OCI-LY7 (cell line): ENCODE data around the gene OR4D9. TPM values are rescaled to one million over a fixed set of nuclear protein-coding genes. Genes with fewer than 3 reads are reported as not detected.
"Not testable (repeated sequence)": the region's sequence is repeated elsewhere in the genome, so short reads cannot be mapped to it uniquely, and the experiment has no call there.

Experiments
- BruUV-seq: library from RNA; stranded (reverse); fragments of 400-500 nt; replicated peaks from 2 replicates; lab custom pipeline; 2021; lab: Mats Ljungman, UMichigan
- CTCF ChIA-PET: fragments of 300-600 bp; sonication (Branson Sonifier 250); formaldehyde crosslinking; loops from one replicate; lab custom pipeline; 2022; ENCODE audit warnings: antibody characterized with exemption; ENCODE audit not compliant: unreplicated experiment; lab: Charles Lee
- POLR2A ChIA-PET: fragments of 300-600 bp; sonication (Branson Sonifier 250); formaldehyde crosslinking; loops from one replicate; lab custom pipeline; 2022; ENCODE audit warnings: antibody characterized with exemption; lab: Charles Lee
- DNase-seq: peaks from one replicate; pipeline ENCODE4 v3.0.0-alpha.2; 2015; ENCODE audit warnings: low spot score
- H2AFZ ChIP-seq: fragments of 200-600 bp; sonication (generic), shearing (Covaris generic); 2 replicates; pipeline ENCODE4 v1.6.1; 2014; ENCODE audit warnings: mild to moderate bottlenecking, antibody characterized with exemption, low read length, moderate library complexity
- H3K27ac ChIP-seq: fragments of 200-600 bp; sonication (generic); 2 replicates; pipeline ENCODE4 v1.5.1; 2014; ENCODE audit warnings: mixed run types, low read depth, mild to moderate bottlenecking, moderate library complexity, low read length, inconsistent platforms; ENCODE audit not compliant: poor library complexity, severe bottlenecking
- H3K36me3 ChIP-seq: fragments of 200-600 bp; sonication (generic); 2 replicates; pipeline ENCODE4 v1.6.1; 2014; ENCODE audit warnings: mild to moderate bottlenecking, antibody characterized with exemption, low read length, moderate library complexity, mixed read lengths; ENCODE audit not compliant: insufficient read depth
- H3K4me1 ChIP-seq: fragments of 200-600 bp; sonication (generic); 2 replicates; pipeline ENCODE4 v1.5.1; 2014; ENCODE audit warnings: mild to moderate bottlenecking, low read length; ENCODE audit not compliant: insufficient read depth, poor library complexity, severe bottlenecking
- H3K4me2 ChIP-seq: fragments of 200-600 bp; sonication (generic); 2 replicates; pipeline ENCODE4 v1.6.1; 2014; ENCODE audit warnings: mild to moderate bottlenecking, low read length
- H3K4me3 ChIP-seq: fragments of 200-600 bp; sonication (generic); 2 replicates; pipeline ENCODE4 v1.5.1; 2014; ENCODE audit warnings: mild to moderate bottlenecking, low read depth, low read length; ENCODE audit not compliant: poor library complexity, severe bottlenecking
- H3K79me2 ChIP-seq: fragments of 200-600 bp; sonication (generic); 2 replicates; pipeline ENCODE4 v1.6.1; 2016; ENCODE audit warnings: low read depth, mild to moderate bottlenecking, low read length, moderate library complexity, mixed read lengths; ENCODE audit not compliant: insufficient read depth
- H3K9me2 ChIP-seq: fragments of 200-600 bp; sonication (generic); 2 replicates; pipeline ENCODE4 v1.6.1; 2016; ENCODE audit warnings: mild to moderate bottlenecking, low read length, mixed read lengths; ENCODE audit not compliant: insufficient read depth
- H3K9me3 ChIP-seq: fragments of 200-600 bp; sonication (generic); 2 replicates; pipeline ENCODE4 v1.6.1; 2014; ENCODE audit warnings: mild to moderate bottlenecking, mixed run types, low read length, mixed read lengths
- H4K20me1 ChIP-seq: fragments of 200-600 bp; sonication (generic); 2 replicates; pipeline ENCODE4 v1.6.1; 2014; ENCODE audit warnings: mild to moderate bottlenecking, antibody characterized with exemption, low read length, moderate library complexity, mixed read lengths; ENCODE audit not compliant: insufficient read depth
- CTCF ChIP-seq: fragments of 200-600 bp; sonication (generic); conservative IDR thresholded peaks from 2 replicates; pipeline ENCODE4 v1.5.1; 2014; ENCODE audit warnings: mild to moderate bottlenecking, antibody characterized with exemption, low read length, moderate library complexity, mixed read lengths
- EZH2phosphoT487 ChIP-seq: fragments of 200-600 bp; sonication (generic); IDR thresholded peaks from 2 replicates; pipeline ENCODE4 v1.6.1; 2018; ENCODE audit warnings: low read depth, borderline replicate concordance, mild to moderate bottlenecking, mixed run types, antibody characterized with exemption, low read length, moderate library complexity, mixed read lengths
- intact Hi-C: fragments of 100-400 bp; cut with micrococcal nuclease; formaldehyde crosslinking; loops from one replicate; pipeline ENCODE4 v1.10.0; 2022; ENCODE audit not compliant: unreplicated experiment
- total RNA-seq, 2 experiments: library from RNA; depleted of rRNA in 1 of 2; stranded (reverse); fragments of >200 nt in 1 of 2; shearing (Covaris generic) in 1 of 2; gene quantifications; 2 replicates each; pipeline ENCODE4 v1.2.3, GENCODE V29; 2014 to 2022

Gene OR4D9
- total RNA-seq, 2 experiments from 2014 or later = not detected

- H3K36me3 ChIP-seq = no peaks in the 10 kb centered on the region
- H3K4me1 ChIP-seq = no peaks in the 10 kb centered on the region
- H3K9me3 ChIP-seq = no peaks in the 10 kb centered on the region
- no peak for DNase-seq
- no peak overlapping the region for H3K4me3 ChIP-seq
- no TSS peak for BruUV-seq
- no peak overlapping the region for H3K4me2 ChIP-seq
- no peaks in the 10 kb centered on the region for H3K9me2 ChIP-seq
- H3K27ac ChIP-seq = no peak overlapping the region
- H3K79me2 ChIP-seq = no peaks in the 10 kb centered on the region
- ChIA-PET CTCF (no interaction called here), POLR2A (interaction anchor here (1.2 kb wide), 1 partner anchor 167 kb away, joined by 3 read pairs; the partner anchor contains the start of gene PATL1)
- H2AFZ ChIP-seq = no peak overlapping the region
- intact Hi-C loops = no loop called here
- no peaks in the 10 kb centered on the region for H4K20me1 ChIP-seq
- no peak for TF ChIP-seq CTCF
- no peak for TF ChIP-seq EZH2phosphoT487
Measured at GRCh38 chr11:59501931-59502330, 9.4 kb upstream of the OR4D9 start.

DNA sequence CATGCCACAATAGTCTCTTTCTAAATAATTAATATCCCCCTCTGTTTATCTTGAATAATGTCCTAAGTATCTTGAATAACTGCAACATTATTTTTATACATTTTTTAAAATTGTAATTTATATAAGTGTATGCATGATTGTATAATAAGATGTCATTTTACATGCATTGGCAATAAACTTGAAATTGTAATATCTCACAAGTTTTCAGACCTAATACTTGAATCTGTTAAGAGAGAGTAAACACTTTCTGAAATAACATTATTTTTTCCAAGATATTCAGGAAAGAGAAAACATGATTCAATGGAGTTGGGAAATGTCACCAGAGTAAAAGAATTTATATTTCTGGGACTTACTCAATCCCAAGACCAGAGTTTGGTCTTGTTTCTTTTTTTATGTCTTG is 8.1 kb upstream of the OR4D9 start, which contains the start of gene OR4D11:
Gene OR4D11 (plus strand): TSS at position 301 of the 400 bp plus-strand sequence. CDS start 0 bp downstream, at position 301.
- Histone ChIP-seq H3K4me1 (no peaks in the 10 kb centered on the region), H3K79me2 (no peaks in the 10 kb centered on the region), H3K36me3 (no peaks in the 10 kb centered on the region), H3K4me2 (no peak within 1 kb of the TSS), H3K27ac (no peak within 1 kb of the TSS), H4K20me1 (no peaks in the 10 kb centered on the region), H3K9me2 (no peaks in the 10 kb centered on the region), H2AFZ (no peak within 1 kb of the TSS), H3K9me3 (no peaks in the 10 kb centered on the region), H3K4me3 (no peak within 1 kb of the TSS)
- no peak for TF ChIP-seq CTCF
- TF ChIP-seq EZH2phosphoT487 = no peak
- no TSS peak for BruUV-seq
- DNase-seq = no peak
- CTCF ChIA-PET = no interaction called here
- intact Hi-C loops = no loop called here
- POLR2A ChIA-PET = interaction anchor here (0.6 kb wide), 1 partner anchor 166 kb away, joined by 3 read pairs; no protein-coding TSS in a partner anchor

DNA sequence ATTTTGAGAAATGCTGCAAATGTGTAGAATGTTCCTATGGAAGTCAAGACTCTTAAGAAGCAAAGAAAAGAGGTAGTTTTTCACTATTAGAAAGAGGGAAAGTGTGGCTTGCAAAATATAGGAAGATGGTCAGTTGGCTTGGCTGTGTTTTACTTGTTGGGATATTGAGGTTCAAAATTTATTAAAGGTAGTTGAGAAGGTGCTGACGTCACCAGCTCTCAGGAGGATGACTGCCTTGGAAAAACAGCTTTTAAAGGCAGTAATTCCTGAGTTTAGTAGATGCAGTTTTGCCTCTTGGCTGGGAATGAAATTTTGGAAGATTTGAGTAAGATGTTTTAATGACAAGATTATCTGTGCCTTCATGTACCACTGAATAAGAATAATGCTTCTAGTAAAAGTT is 336 bp downstream of the OR4D9 start:
- CTCF ChIA-PET = no interaction called here
- POLR2A ChIA-PET = interaction anchor here (0.8 kb wide), 1 partner anchor 162 kb away, joined by 3 read pairs; no protein-coding TSS in a partner anchor
- Histone ChIP-seq H3K4me3 (no peak overlapping the region), H3K27ac (no peak overlapping the region), H3K79me2 (no peaks in the 10 kb centered on the region), H3K9me2 (no peaks in the 10 kb centered on the region), H3K4me2 (no peak overlapping the region), H4K20me1 (no peaks in the 10 kb centered on the region), H3K36me3 (no peaks in the 10 kb centered on the region), H2AFZ (no peak overlapping the region), H3K4me1 (no peaks in the 10 kb centered on the region), H3K9me3 (no peaks in the 10 kb centered on the region)
- DNase-seq = no peak
- intact Hi-C loops = no loop called here
- no TSS peak for BruUV-seq
- no peak for TF ChIP-seq CTCF
- no peak for TF ChIP-seq EZH2phosphoT487

DNA sequence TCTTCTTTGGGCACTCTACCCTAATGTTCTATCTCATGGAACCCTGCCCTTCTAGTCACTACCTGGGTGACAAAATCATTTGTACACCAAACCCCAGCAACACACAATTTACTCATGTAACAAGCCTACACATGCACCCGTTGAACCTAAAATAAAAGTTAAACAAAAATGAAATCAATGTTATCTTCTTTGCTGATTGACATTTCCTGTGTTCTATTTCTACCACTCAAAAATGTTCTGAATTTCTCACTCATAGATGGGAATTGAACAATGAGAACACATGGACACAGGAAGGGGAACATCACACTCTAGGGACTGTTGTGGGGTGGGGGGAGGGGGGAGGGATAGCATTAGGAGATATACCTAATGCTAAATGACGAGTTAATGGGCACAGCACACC is 8.8 kb downstream of the OR4D9 start:
- H3K4me2 ChIP-seq, H3K36me3 ChIP-seq, H2AFZ ChIP-seq, H3K4me1 ChIP-seq, DNase-seq, H3K9me3 ChIP-seq, H3K27ac ChIP-seq, CTCF ChIA-PET, H3K79me2 ChIP-seq, intact Hi-C loops, H3K4me3 ChIP-seq, BruUV-seq, H3K9me2 ChIP-seq, H4K20me1 ChIP-seq: not testable (repeated sequence)
- POLR2A ChIA-PET = interaction anchor here (0.9 kb wide), 1 partner anchor 17 kb away, joined by 3 read pairs; no protein-coding TSS in a partner anchor
